ENCODE data around the gene AVPR2.

The AVPR2 gene

GRCh38 chrX:153931151-153931550 lies 26.7 kb downstream of the AVPR2 start:
- no peak overlapping the region for H3K4me3 ChIP-seq (ENCODE audit: low read depth, low read length)
- no peak for TF ChIP-seq CTCF (IDR thresholded peaks at IDR 0.05; ENCODE audit: insufficient read depth, low read depth, low read length, missing control alignments)
- DNase-seq (ENCODE audit: low read depth), result no peak

GRCh38 chrX:153931748-153932147 lies 27.3 kb downstream of the AVPR2 start:
- no peak for DNase-seq (ENCODE audit: low read depth)
- TF ChIP-seq CTCF (IDR thresholded peaks at IDR 0.05; ENCODE audit: insufficient read depth, low read depth, low read length, missing control alignments), result no peak
- no peak overlapping the region for H3K4me3 ChIP-seq (ENCODE audit: low read depth, low read length)

GRCh38 chrX:153932220-153932915 lies 27.9 kb downstream of the AVPR2 start:
- TF ChIP-seq CTCF (IDR thresholded peaks at IDR 0.05; ENCODE audit: insufficient read depth, low read depth, low read length, missing control alignments), result no peak
- no peak overlapping the region for H3K4me3 ChIP-seq (ENCODE audit: low read depth, low read length)
- no peak for DNase-seq (ENCODE audit: low read depth)

- DNase-seq (ENCODE audit: low read depth), result no peak
- peak overlapping the region; percentile 73 for H3K4me3 ChIP-seq (ENCODE audit: low read depth, low read length)
- no peak for TF ChIP-seq CTCF (IDR thresholded peaks at IDR 0.05; ENCODE audit: insufficient read depth, low read depth, low read length, missing control alignments)
These were observed 29.3 kb downstream of the AVPR2 start for GRCh38 chrX:153933748-153934147.

- DNase-seq (ENCODE audit: low read depth), result no peak
- no peak for TF ChIP-seq CTCF (IDR thresholded peaks at IDR 0.05; ENCODE audit: insufficient read depth, low read depth, low read length, missing control alignments)
- peak overlapping the region; percentile 73 for H3K4me3 ChIP-seq (ENCODE audit: low read depth, low read length)
These were observed 29.8 kb downstream of the AVPR2 start for GRCh38 chrX:153934148-153934761.

- peak; percentile 84 for DNase-seq (ENCODE audit: low read depth)
- H3K4me3 ChIP-seq (ENCODE audit: low read depth, low read length), result peak within 1 kb of the TSS; percentile 73
- TF ChIP-seq CTCF (IDR thresholded peaks at IDR 0.05; ENCODE audit: insufficient read depth, low read depth, low read length, missing control alignments), result no peak
These were observed 30.4 kb downstream of the AVPR2 start, which contains the start of gene NAA10 for GRCh38 chrX:153934762-153935325. TSS of gene NAA10 (minus strand) at chrX:153935037. CDS start at chrX:153934904, 133 bp downstream.
